Coronary artery (tissue), 2 donors: Measurements from ENCODE around the gene ANKRD11.

Experiments
- DNase-seq: peaks from one replicate; pipeline ENCODE4 v3.0.0-alpha.2; 2017; ENCODE audit warnings: low spot score
- H3K27ac ChIP-seq, 2 donors: fragments of 200-600 bp; sonication (generic); one replicate each; pipeline ENCODE4 v1.5.1; 2016 to 2019
- H3K4me3 ChIP-seq: fragments of 200-600 bp; sonication (generic); 2 replicates; pipeline ENCODE4 v1.5.1; 2016; ENCODE audit warnings: mild to moderate bottlenecking, moderate library complexity
- TF ChIP-seq, protein P1 (sequence below): fragments of 200-600 bp; sonication (generic); IDR thresholded peaks from one replicate; pipeline ENCODE4 v1.5.1; 2019; ENCODE audit warnings: antibody characterized with exemption

Gene ANKRD11

DNA sequence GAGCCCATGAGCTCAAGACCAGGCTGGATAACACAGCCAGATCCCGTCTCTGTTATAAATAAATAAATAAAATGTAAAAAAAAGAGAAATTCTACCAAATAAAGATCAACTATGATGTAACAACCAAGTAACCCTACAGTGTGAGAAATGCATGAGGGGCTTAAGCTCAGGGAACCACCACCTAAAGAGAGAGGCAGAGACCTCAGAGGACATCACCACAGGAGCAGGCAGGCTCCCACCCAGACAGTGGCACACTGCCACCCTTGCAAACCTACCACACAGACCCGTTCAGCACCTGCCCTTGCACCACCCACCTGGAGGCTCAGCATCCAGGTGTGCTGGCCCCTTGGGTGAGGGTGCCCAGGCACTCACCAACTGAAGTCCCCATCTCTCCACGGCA lies 45.6 kb downstream of the ANKRD11 start:
- no peak for DNase-seq
- Histone ChIP-seq H3K4me3 (no peak overlapping the region), H3K27ac (no peak overlapping the region)
- TF ChIP-seq, protein P1, sequence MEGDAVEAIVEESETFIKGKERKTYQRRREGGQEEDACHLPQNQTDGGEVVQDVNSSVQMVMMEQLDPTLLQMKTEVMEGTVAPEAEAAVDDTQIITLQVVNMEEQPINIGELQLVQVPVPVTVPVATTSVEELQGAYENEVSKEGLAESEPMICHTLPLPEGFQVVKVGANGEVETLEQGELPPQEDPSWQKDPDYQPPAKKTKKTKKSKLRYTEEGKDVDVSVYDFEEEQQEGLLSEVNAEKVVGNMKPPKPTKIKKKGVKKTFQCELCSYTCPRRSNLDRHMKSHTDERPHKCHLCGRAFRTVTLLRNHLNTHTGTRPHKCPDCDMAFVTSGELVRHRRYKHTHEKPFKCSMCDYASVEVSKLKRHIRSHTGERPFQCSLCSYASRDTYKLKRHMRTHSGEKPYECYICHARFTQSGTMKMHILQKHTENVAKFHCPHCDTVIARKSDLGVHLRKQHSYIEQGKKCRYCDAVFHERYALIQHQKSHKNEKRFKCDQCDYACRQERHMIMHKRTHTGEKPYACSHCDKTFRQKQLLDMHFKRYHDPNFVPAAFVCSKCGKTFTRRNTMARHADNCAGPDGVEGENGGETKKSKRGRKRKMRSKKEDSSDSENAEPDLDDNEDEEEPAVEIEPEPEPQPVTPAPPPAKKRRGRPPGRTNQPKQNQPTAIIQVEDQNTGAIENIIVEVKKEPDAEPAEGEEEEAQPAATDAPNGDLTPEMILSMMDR, result no peak

DNA sequence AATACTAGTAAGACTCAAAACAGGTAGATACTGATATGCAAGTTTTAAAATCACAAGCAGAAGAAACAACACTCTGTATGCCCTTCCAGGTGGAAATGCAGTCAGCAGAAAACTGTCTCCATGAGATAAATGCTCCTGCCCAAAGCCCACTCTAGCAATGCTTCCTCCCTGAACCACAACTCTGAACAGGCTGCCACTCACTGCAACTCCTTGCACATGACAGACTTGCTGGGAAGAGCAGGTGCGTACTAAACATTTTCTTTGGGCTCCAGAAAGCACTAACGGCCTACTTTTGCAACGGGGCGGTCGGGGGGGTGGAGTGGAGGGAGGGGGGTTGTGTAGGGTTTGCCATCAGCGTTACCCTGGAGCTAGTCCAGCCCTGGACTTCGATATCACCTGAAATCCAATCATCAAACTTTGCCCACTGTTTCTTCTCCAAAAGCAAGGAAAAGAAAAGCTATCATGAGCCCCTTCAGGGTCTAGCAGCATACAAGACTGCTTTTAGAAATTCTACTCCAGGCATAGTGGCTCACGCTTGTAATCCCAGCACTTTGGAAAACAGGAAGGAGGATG lies 46.1 kb downstream of the ANKRD11 start:
- Histone ChIP-seq H3K4me3 (peak overlapping the region; percentile 27), H3K27ac (no peak overlapping the region)
- no peak for DNase-seq
- TF ChIP-seq, protein P1, result no peak

DNA sequence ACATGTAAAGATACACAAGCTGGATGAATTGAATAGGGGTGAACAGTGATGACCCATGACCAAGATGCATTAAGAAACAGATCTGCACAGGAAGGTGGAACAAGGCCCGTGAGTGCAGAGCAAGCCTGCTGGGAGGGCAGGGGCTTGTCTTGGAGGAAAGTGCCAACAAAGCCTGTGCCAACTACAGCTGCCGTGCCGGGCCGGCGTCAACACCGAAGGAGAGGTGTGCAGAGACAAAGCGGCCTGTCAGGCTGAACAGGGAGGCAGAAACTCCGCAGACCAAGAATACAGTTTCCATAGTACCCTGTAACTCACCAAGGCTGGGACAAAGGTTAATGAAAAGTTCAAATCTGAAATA lies 46.7 kb downstream of the ANKRD11 start:
- no peak for DNase-seq
- TF ChIP-seq, protein P1, result no peak
- peak overlapping the region; percentile 27 for H3K4me3 ChIP-seq
- peak overlapping the region in 1 of 2 donors; percentile 88 for H3K27ac ChIP-seq

DNA sequence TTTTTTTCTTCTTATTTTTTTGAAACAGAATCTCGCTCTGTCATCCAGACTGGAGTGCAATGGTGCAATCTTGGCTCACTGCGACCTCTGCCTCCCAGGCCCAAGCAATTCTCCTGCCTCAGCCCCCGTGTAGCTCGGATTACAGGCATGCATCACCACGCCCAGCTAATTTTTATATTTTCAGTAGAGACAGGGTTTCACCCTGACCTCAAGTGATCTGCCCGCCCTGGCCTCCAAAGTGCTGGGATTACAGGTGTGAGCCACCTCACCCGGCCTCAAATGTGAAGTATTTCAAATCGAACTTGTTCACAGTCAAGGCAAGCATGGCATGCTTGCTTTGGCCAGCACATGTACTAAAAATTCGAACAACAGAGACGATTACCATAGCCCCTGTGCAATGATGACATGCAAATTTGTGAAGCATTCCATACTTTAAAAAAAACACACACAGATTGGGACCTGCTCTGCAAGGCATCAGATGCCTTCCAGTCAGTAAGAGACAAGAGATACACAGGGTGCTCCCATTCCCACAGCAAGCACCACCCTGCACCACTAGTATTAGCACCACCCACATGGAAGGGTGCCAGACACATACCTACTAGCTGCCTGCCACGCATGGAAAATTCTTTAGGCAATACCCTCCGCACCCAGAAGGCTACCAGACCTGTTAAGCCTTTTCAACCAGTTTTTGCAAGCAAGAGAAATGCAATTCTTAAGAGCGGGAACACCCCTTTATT lies 47.2 kb downstream of the ANKRD11 start:
- DNase-seq, result no peak
- Histone ChIP-seq H3K27ac (peak overlapping the region; percentile 63 to 88), H3K4me3 (peak overlapping the region; percentile 27)
- TF ChIP-seq, protein P1, result no peak

DNA sequence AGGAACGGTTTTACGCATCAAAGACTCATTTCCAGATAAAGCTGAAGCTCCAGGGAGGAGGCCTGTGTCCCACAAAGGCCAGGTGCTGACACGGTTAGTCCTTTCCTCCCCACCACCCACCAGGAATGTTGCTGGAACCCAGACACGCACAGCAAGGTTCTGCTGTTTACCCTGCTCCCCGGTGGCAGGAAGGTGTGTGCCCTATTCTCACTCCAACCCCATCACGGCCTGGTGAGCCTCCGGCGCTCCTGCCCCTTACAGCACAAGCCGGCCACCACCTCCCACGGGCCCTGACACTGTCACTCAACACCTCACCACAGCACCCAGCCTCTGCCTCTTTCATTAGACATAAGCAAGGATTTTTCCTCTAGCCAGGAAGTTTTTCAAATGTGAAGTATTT lies 47.8 kb downstream of the ANKRD11 start:
- TF ChIP-seq, protein P1, result no peak
- H3K4me3 ChIP-seq, result peak overlapping the region; percentile 53

DNA sequence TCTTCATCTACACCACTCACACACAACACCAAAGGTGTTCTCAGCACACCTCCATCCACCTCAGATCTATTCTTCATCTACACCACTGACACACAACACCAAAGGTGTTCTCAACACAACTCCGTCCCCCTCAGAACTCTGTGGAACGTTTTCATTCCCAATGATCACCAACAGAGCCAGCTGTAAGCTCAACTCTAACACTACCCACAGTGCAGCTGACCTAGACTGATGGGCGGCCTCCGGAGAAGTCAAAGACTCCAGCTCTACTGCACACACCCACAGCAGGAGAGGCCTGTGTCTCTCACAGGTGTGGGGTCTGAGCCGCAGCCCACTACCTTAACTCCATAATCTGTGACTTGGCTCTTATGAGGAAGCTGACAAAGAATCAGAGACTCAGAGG lies 50.7 kb downstream of the ANKRD11 start:
- TF ChIP-seq, protein P1, result no peak
- Histone ChIP-seq H3K4me3 (no peak overlapping the region), H3K27ac (no peak overlapping the region)
- no peak for DNase-seq

More for the DNA sequence above, 47.8 kb downstream of the ANKRD11 start:
- H3K27ac ChIP-seq, result peak overlapping the region; percentile 63 to 88
- no peak for DNase-seq

DNA sequence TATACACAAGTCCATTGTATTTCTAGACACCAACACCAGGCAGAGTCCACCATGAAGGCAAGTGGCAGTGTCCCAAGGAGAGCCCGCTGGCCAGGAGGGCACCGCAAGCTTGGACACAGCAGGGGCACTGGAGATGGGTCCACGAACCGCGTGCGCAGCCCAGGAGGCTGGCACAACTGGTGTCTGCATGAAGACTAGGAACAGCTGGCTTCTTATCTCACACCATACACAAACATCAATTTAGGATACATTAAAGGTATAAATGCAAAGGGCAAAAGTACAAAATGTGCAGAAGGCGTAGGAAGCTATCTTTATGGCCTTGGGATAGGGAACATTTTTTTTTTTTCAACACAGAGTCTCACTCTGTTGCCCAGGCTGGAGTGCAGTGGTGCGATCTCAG lies 52.4 kb downstream of the ANKRD11 start:
- TF ChIP-seq, protein P1, result no peak
- H3K27ac ChIP-seq, result no peak overlapping the region
- H3K4me3 ChIP-seq, result no peak overlapping the region
- DNase-seq, result no peak
